NCI-H510A treated with DMSO at 0.1 percent for 48 hours (cell line): ENCODE measurements around the gene WDR53.
"Not testable (repeated sequence)": the region's sequence is repeated elsewhere in the genome, so short reads cannot be mapped to it uniquely, and the experiment has no call there.

ENCODE experiments used
- DNase-seq: peaks from one replicate; lab custom pipeline; 2025; lab: John Stamatoyannopoulos, UW

The WDR53 gene

GRCh38 chr3:196517919-196518318 lies 50.4 kb downstream of the WDR53 start:
- no peak for DNase-seq

- DNase-seq: no peak
These were observed 51.1 kb downstream of the WDR53 start for GRCh38 chr3:196517162-196517800.

DNA sequence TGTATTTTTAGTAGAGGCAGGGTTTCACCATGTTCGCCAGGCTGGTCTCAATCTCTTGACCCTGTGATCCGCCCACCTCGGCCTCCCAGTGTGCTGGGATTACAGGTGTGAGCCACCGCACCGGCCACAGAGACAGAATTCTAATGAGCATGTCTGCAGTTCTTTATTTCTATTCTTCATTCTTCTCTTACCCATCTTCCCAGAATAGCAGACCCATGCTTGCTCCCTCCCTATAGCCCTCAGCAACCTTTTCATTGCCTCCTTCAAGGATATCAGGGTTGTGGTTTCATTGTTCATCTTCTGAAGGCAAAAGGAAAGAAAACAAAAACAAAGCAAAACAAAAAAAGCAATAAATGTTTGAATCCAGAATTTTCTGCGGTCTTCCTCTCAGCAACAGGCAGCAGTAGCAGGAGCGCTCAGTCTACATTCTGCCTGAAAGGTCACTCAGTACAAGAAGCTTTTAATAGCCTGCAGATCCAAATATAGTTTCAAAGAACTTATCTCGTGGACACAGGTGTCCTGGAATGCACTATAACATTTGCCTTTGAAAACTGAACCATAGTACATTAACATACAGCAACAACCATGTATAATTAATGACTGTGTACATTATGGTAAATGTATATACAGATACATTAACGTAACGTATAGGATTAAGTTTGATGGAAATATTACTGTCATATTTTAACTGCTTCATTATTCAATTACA lies 53.3 kb downstream of the WDR53 start, which contains the start of gene SMCO1:
Gene SMCO1 (minus strand): TSS at position 434 of the 709 bp plus-strand sequence. CDS start 137 bp downstream, at position 297.
- DNase-seq: no peak

DNA sequence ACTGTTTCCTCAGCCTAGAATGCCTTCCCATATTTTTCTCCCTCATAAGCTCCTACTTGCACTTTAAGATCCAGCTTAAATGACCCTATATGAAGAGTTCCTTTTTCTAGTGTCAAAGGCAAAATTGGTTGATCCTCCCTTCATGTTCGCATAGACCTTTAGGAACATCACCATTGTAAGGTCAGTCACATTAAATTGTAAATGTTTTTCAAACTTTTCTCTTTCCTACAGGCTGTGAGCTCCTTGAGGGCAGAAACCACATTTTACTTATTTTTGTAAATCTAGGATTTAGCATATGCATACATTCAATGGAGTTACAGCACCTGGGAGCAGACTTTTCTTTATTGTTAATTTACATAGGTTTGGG lies 54.0 kb downstream of the WDR53 start:
- DNase-seq: no peak

- DNase-seq: no peak
These were observed 54.5 kb downstream of the WDR53 start for GRCh38 chr3:196513697-196514349.

GRCh38 chr3:196511646-196512425 lies 56.5 kb downstream of the WDR53 start:
- not testable (repeated sequence) for DNase-seq

DNA sequence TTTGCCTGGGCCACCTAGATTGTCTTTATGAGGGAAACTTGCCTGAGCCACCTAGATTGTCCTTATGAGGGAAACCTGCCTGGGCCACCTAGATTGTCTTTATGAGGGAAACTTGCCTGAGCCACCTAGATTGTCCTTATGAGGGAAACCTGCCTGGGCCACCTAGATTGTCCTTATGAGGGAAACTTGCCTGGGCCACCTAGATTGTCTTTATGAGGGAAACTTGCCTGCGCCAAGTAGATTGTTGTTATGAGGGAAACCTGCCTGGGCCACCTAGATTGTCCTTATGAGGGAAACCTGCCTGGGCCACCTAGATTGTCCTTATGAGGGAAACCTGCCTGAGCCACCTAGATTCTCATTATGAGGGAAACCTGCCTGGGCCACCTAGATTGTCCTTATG lies 57.2 kb downstream of the WDR53 start:
- not testable (repeated sequence) for DNase-seq

- DNase-seq: no peak
These were observed 61.7 kb downstream of the WDR53 start for GRCh38 chr3:196506687-196507086.

GRCh38 chr3:196504556-196504955 lies 63.8 kb downstream of the WDR53 start:
- no peak for DNase-seq
